GM12878 (cell line): ENCODE data around the gene DDX52. TPM values are rescaled to one million over a fixed set of nuclear protein-coding genes. Genes with fewer than 3 reads are reported as not detected.

ENCODE experiments used
- ATAC-seq: fragments of 200-7000 bp; cut with Tn5 transposase; 3 replicates; pipeline ENCODE4 v1.9.1; 2020; ENCODE audit warnings: mild to moderate bottlenecking, moderate library complexity
- BruUV-seq: library from RNA; stranded (reverse); fragments of 400-500 nt; replicated peaks from 2 replicates; lab custom pipeline; 2021; lab: Mats Ljungman, UMichigan
- CTCF ChIA-PET: fragments of 300-600 bp; sonication (Branson Sonifier 250); formaldehyde crosslinking; extraction: SDS; loops from one replicate; lab custom pipeline; 2021; ENCODE audit warnings: inconsistent platforms; lab: Yijun Ruan, JAX
- POLR2A ChIA-PET: fragments of 350-600 bp; formaldehyde crosslinking; extraction: SDS; loops from one replicate; lab custom pipeline; 2021; ENCODE audit warnings: inconsistent platforms; lab: Charles Lee
- RAD21 ChIA-PET: fragments of 300-600 bp; sonication (Branson Sonifier 250); formaldehyde crosslinking; loops from one replicate; lab custom pipeline; 2023; ENCODE audit warnings: antibody characterized with exemption; ENCODE audit not compliant: unreplicated experiment; lab: Charles Lee
- SMC1A ChIA-PET: fragments of 300-600 bp; sonication (Branson Sonifier 250); formaldehyde crosslinking; loops from one replicate; lab custom pipeline; 2023; ENCODE audit not compliant: unreplicated experiment, uncharacterized antibody; lab: Charles Lee
- DNase-seq: peaks from one replicate; pipeline ENCODE4 v3.0.0-alpha.2; 2011; ENCODE audit warnings: low read depth, low spot score
- FAIRE-seq: peaks from 3 replicates; lab custom pipeline; 2011; peaks lifted over from hg19 to GRCh38; lab: Jason Lieb, UNC
- H2AFZ ChIP-seq: 2 replicates; pipeline ENCODE4 v1.6.0; 2011; ENCODE audit warnings: low read depth, low read length, control low read depth; ENCODE audit not compliant: control insufficient read depth
- H3K27ac ChIP-seq: 2 replicates; pipeline ENCODE4 v1.5.1; 2011; ENCODE audit warnings: control low read depth; ENCODE audit not compliant: control insufficient read depth, insufficient read depth
- H3K27me3 ChIP-seq, 2 experiments: replicated peaks in 1 of 2; 2 replicates each; pipeline versions ENCODE4 v1.6.0 to v1.6.1; 2011; ENCODE audit warnings: low read length in 1 of 2; ENCODE audit not compliant: control insufficient read depth in 2 of 2, insufficient read depth in 2 of 2
- H3K36me3 ChIP-seq, 2 experiments: 2 replicates each; pipeline ENCODE4 v1.5.1; 2011; ENCODE audit warnings: low read length in 1 of 2; ENCODE audit not compliant: control insufficient read depth in 2 of 2, insufficient read depth in 2 of 2
- H3K4me1 ChIP-seq: 2 replicates; pipeline ENCODE4 v1.6.1; 2011; ENCODE audit warnings: mild to moderate bottlenecking, low read length, moderate library complexity, mixed read lengths; ENCODE audit not compliant: control insufficient read depth, insufficient read depth
- H3K4me2 ChIP-seq: 2 replicates; pipeline ENCODE4 v1.6.0; 2011; ENCODE audit warnings: control low read depth; ENCODE audit not compliant: control insufficient read depth, insufficient read depth
- H3K4me3 ChIP-seq: fragments of 200-600 bp; sonication (generic); 2 replicates; pipeline ENCODE4 v1.5.1; 2016
- H3K79me2 ChIP-seq: 2 replicates; pipeline ENCODE4 v1.6.0; 2011; ENCODE audit warnings: low read length; ENCODE audit not compliant: control insufficient read depth, insufficient read depth
- H3K9ac ChIP-seq: 2 replicates; pipeline ENCODE4 v1.8.0; 2011; ENCODE audit warnings: low read length, control low read depth, mixed read lengths; ENCODE audit not compliant: control insufficient read depth, insufficient read depth
- H3K9me3 ChIP-seq: replicated peaks from 3 replicates; pipeline ENCODE4 v1.5.1; 2011; ENCODE audit warnings: mild to moderate bottlenecking, low read length; ENCODE audit not compliant: control insufficient read depth, insufficient read depth
- H4K20me1 ChIP-seq: 2 replicates; pipeline ENCODE4 v1.6.0; 2011; ENCODE audit not compliant: control insufficient read depth, insufficient read depth
- CHD1 ChIP-seq: IDR thresholded peaks from 2 replicates; pipeline ENCODE4 v1.6.1; 2012; ENCODE audit warnings: low read depth, low read length, improper control_type of control experiment
- CHD2 ChIP-seq: IDR thresholded peaks from 2 replicates; pipeline ENCODE4 v1.6.1; 2011; ENCODE audit warnings: low read depth, low read length, improper control_type of control experiment, borderline replicate concordance
- NFIC ChIP-seq: IDR thresholded peaks from 2 replicates; pipeline ENCODE4 v1.6.1; 2012; ENCODE audit warnings: low read depth, mild to moderate bottlenecking, inconsistent platforms, low read length, moderate library complexity
- NR2C1 ChIP-seq: fragments of 450-650 bp; IDR thresholded peaks from 2 replicates; pipeline ENCODE4 v1.6.1; 2017; ENCODE audit warnings: antibody characterized with exemption, mild to moderate bottlenecking, moderate library complexity
- PKNOX1 ChIP-seq: fragments of 450-650 bp; IDR thresholded peaks from 2 replicates; pipeline ENCODE4 v1.6.1; 2016; ENCODE audit warnings: mild to moderate bottlenecking
- RB1 ChIP-seq: fragments of 450-650 bp; formaldehyde crosslinking; IDR thresholded peaks from 2 replicates; pipeline ENCODE4 v1.6.1; 2017; ENCODE audit warnings: mild to moderate bottlenecking, borderline replicate concordance
- RUNX3 ChIP-seq: IDR thresholded peaks from 2 replicates; pipeline ENCODE4 v1.6.1; 2012; ENCODE audit warnings: low read length, inconsistent platforms
- SIN3A ChIP-seq: IDR thresholded peaks from 2 replicates; pipeline ENCODE4 v1.6.1; 2012; ENCODE audit warnings: low read depth, low read length, improper control_type of control experiment
- SREBF1 ChIP-seq: IDR thresholded peaks from 2 replicates; pipeline ENCODE4 v1.6.1; 2012; ENCODE audit warnings: mild to moderate bottlenecking, low read length
- TCF12 ChIP-seq: IDR thresholded peaks from 2 replicates; pipeline ENCODE4 v1.6.1; 2011; ENCODE audit warnings: low read depth, mild to moderate bottlenecking, low read length
- ZNF207 ChIP-seq: fragments of 450-650 bp; IDR thresholded peaks from 2 replicates; pipeline ENCODE4 v1.6.1; 2014; ENCODE audit warnings: antibody characterized with exemption, mild to moderate bottlenecking, borderline replicate concordance
- ZNF384 ChIP-seq: IDR thresholded peaks from 2 replicates; pipeline ENCODE4 v1.6.1; 2012; ENCODE audit warnings: low read depth, mild to moderate bottlenecking, low read length, improper control_type of control experiment, borderline replicate concordance
- WGBS: methylation state at CpG from one replicate; pipeline ENCODE4 v1.1.6; 2016; ENCODE audit warnings: low lambda C conversion rate; ENCODE audit not compliant: insufficient replicate concordance, insufficient coverage; ENCODE audit errors: missing lambda C conversion rate; 5-methylcytosine and 5-hydroxymethylcytosine counted together
- in situ Hi-C: fragments of 300-500 bp; cut with MboI; formaldehyde crosslinking; loops from 9 replicates; pipeline ENCODE4 v1.14.3; 2018; ENCODE audit warnings: mixed read lengths
- intact Hi-C: fragments of 100-400 bp; cut with micrococcal nuclease; formaldehyde crosslinking; loops from one replicate; pipeline ENCODE4 v1.14.2; 2022; ENCODE audit not compliant: unreplicated experiment
- polyA plus RNA-seq, 11 experiments: library from polyadenylated mRNA; depleted of rRNA in 4 of 11; unstranded in 6 of 11; stranded (reverse) in 5 of 11; fragments of >200 nt; fragmentation: Nextera tagmentation in 4 of 11; fragmentation: Illumina TruSeq in 1 of 11; extraction: Ambion mirVana in 4 of 11; extraction: Trizol in 1 of 11; gene quantifications; 1 replicate in 1 of 11; 2 replicates in 10 of 11; pipeline versions ENCODE4 v1.2.1 to v1.2.3, GENCODE V29; 2011 to 2016; ENCODE audit warnings: inconsistent platforms in 2 of 11, missing spikeins in 2 of 11, low read depth in 1 of 11
- total RNA-seq, 4 experiments: library from RNA; depleted of rRNA in 3 of 4; stranded (reverse); fragments of >200 nt in 3 of 4; fragmentation: Illumina TruSeq in 1 of 4; extraction: Trizol in 1 of 4; gene quantifications; 2 replicates each; pipeline versions ENCODE4 v1.2.1 to v1.2.3, GENCODE V29; 2013 to 2021
- TF ChIP-seq, protein P1 (sequence below): IDR thresholded peaks from 2 replicates; pipeline ENCODE4 v1.6.1; 2012; ENCODE audit warnings: low read depth, low read length, improper control_type of control experiment
- TF ChIP-seq, protein P2 (sequence below): fragments of 450-650 bp; IDR thresholded peaks from 2 replicates; pipeline ENCODE4 v1.6.1; 2017; ENCODE audit warnings: borderline replicate concordance
- TF ChIP-seq, protein P3 (sequence below): fragments of 450-650 bp; IDR thresholded peaks from 2 replicates; pipeline ENCODE4 v1.6.1; 2017; ENCODE audit warnings: mild to moderate bottlenecking, moderate library complexity
- TF ChIP-seq, protein P4 (sequence below): fragments of 450-650 bp; IDR thresholded peaks from 2 replicates; pipeline ENCODE4 v1.6.1; 2017; ENCODE audit warnings: low read depth, mild to moderate bottlenecking, moderate library complexity

The DDX52 gene
- total and polyA plus RNA-seq, 10 of the 15 experiments (the other 5 are each of a cell fraction or from before 2014, with no cell fraction given) = 14.8 to 49.7 (median 26.3) TPM

GRCh38 chr17:37651849-37652248 lies 8.6 kb upstream of the DDX52 start:
- Histone ChIP-seq H3K4me3 (no peak overlapping the region), H3K27me3 (no peaks in the 10 kb centered on the region), H3K9ac (no peak overlapping the region), H4K20me1 (no peaks in the 10 kb centered on the region), H3K79me2 (no peaks in the 10 kb centered on the region), H3K36me3 (no peaks in the 10 kb centered on the region), H2AFZ (no peak overlapping the region), H3K27ac (no peak overlapping the region), H3K4me1 (no peaks in the 10 kb centered on the region), H3K9me3 (no peaks in the 10 kb centered on the region), H3K4me2 (no peak overlapping the region)
- ChIA-PET POLR2A (no interaction called here), RAD21 (no interaction called here), CTCF (interaction anchor here (1.2 kb wide), 1 partner anchor 139 kb away, joined by 5 read pairs; no protein-coding TSS in a partner anchor), SMC1A (interaction anchor here (2.3 to 3.3 kb wide), 2 partner anchors 119 to 140 kb away, joined by 13 to 28 read pairs; no protein-coding TSS in a partner anchor)
- no TSS peak for BruUV-seq
- no peak for FAIRE-seq
- ATAC-seq = no peak
- in situ Hi-C loops = no loop called here
- no peak for DNase-seq
- intact Hi-C loops = loop anchor here (5.0 kb wide), 1 partner anchor 140 kb away; no protein-coding TSS in a partner anchor
- 2% methylated on average over 2 of the region's 2 CpGs for WGBS
- TF ChIP-seq, protein P1, sequence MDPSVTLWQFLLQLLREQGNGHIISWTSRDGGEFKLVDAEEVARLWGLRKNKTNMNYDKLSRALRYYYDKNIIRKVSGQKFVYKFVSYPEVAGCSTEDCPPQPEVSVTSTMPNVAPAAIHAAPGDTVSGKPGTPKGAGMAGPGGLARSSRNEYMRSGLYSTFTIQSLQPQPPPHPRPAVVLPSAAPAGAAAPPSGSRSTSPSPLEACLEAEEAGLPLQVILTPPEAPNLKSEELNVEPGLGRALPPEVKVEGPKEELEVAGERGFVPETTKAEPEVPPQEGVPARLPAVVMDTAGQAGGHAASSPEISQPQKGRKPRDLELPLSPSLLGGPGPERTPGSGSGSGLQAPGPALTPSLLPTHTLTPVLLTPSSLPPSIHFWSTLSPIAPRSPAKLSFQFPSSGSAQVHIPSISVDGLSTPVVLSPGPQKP = no peak
- TF ChIP-seq SREBF1 = no peak
- TF ChIP-seq ZNF384 = no peak
- TF ChIP-seq, protein P2, sequence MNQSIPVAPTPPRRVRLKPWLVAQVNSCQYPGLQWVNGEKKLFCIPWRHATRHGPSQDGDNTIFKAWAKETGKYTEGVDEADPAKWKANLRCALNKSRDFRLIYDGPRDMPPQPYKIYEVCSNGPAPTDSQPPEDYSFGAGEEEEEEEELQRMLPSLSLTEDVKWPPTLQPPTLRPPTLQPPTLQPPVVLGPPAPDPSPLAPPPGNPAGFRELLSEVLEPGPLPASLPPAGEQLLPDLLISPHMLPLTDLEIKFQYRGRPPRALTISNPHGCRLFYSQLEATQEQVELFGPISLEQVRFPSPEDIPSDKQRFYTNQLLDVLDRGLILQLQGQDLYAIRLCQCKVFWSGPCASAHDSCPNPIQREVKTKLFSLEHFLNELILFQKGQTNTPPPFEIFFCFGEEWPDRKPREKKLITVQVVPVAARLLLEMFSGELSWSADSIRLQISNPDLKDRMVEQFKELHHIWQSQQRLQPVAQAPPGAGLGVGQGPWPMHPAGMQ = no peak
- TF ChIP-seq NFIC = no peak
- TF ChIP-seq NR2C1 = no peak
- no peak for TF ChIP-seq ZNF207
- no peak for TF ChIP-seq SIN3A
- no peak for TF ChIP-seq CHD2
- TF ChIP-seq, protein P3, sequence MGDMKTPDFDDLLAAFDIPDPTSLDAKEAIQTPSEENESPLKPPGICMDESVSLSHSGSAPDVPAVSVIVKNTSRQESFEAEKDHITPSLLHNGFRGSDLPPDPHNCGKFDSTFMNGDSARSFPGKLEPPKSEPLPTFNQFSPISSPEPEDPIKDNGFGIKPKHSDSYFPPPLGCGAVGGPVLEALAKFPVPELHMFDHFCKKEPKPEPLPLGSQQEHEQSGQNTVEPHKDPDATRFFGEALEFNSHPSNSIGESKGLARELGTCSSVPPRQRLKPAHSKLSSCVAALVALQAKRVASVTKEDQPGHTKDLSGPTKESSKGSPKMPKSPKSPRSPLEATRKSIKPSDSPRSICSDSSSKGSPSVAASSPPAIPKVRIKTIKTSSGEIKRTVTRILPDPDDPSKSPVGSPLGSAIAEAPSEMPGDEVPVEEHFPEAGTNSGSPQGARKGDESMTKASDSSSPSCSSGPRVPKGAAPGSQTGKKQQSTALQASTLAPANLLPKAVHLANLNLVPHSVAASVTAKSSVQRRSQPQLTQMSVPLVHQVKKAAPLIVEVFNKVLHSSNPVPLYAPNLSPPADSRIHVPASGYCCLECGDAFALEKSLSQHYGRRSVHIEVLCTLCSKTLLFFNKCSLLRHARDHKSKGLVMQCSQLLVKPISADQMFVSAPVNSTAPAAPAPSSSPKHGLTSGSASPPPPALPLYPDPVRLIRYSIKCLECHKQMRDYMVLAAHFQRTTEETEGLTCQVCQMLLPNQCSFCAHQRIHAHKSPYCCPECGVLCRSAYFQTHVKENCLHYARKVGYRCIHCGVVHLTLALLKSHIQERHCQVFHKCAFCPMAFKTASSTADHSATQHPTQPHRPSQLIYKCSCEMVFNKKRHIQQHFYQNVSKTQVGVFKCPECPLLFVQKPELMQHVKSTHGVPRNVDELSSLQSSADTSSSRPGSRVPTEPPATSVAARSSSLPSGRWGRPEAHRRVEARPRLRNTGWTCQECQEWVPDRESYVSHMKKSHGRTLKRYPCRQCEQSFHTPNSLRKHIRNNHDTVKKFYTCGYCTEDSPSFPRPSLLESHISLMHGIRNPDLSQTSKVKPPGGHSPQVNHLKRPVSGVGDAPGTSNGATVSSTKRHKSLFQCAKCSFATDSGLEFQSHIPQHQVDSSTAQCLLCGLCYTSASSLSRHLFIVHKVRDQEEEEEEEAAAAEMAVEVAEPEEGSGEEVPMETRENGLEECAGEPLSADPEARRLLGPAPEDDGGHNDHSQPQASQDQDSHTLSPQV = no peak
- TF ChIP-seq CHD1 = no peak
- TF ChIP-seq PKNOX1 = no peak
- TF ChIP-seq, protein P4, sequence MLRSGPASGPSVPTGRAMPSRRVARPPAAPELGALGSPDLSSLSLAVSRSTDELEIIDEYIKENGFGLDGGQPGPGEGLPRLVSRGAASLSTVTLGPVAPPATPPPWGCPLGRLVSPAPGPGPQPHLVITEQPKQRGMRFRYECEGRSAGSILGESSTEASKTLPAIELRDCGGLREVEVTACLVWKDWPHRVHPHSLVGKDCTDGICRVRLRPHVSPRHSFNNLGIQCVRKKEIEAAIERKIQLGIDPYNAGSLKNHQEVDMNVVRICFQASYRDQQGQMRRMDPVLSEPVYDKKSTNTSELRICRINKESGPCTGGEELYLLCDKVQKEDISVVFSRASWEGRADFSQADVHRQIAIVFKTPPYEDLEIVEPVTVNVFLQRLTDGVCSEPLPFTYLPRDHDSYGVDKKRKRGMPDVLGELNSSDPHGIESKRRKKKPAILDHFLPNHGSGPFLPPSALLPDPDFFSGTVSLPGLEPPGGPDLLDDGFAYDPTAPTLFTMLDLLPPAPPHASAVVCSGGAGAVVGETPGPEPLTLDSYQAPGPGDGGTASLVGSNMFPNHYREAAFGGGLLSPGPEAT = no peak
- TF ChIP-seq RB1 = no peak
- TF ChIP-seq TCF12 = no peak
- TF ChIP-seq RUNX3 = no peak
